GM21529 (cell line): ENCODE measurements around the gene MORC2.

Source experiments
- ATAC-seq: cut with Tn5 transposase; IDR thresholded peaks from one replicate; pipeline ENCODE4 v1.9.1; 2021; ENCODE audit not compliant: unreplicated experiment

The MORC2 gene

DNA sequence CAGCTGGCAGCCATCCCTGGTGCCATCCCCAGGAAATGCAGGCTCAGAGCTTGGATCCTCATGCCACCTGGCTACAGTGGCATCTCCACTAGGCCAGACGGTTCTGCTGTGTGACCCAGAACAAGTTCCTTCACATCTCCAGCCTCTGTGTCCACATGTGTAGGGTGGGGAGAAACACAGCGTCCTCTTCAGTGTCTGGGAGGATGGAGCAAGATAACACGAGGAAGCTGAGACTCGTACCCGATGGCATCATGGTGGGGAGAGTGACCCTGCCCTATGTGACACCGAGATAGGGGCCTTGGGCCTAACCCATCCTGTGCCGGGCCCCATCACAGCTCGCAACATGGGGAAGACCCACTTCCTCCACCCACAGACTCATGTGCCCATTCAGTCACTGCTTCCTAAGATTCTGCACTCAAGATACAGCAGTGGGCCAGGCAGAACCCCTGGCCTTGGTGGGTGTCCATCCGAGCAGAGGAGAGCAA lies 78.5 kb downstream of the MORC2 start:
- no peak for ATAC-seq

GRCh38 chr22:30889268-30889995 lies 79.1 kb downstream of the MORC2 start:
- no peak for ATAC-seq

DNA sequence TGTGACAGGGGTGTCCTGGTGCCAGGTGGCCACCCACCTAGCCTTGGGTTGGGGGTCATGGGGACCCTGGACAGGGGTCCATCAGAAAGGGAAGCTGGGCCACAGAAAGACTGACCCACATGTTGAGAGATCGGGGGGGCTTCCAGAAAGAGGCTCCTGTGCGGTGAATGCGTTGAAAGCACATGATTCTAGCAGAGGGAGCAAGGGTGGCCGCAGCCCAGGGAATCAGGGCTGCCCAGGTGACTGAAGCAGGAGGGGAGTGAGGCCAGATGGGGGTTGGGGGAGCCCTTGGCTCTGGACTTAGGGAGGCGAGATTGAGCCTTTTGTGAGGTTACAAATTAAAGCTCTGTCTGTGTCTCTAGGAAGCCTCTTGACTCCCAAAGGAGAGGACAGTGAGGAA lies 80.7 kb downstream of the MORC2 start:
- no peak for ATAC-seq

- no peak for ATAC-seq
Measured at GRCh38 chr22:30887453-30887852, 81.1 kb downstream of the MORC2 start.

GRCh38 chr22:30885591-30885990 lies 83.0 kb downstream of the MORC2 start:
- ATAC-seq: no peak

DNA sequence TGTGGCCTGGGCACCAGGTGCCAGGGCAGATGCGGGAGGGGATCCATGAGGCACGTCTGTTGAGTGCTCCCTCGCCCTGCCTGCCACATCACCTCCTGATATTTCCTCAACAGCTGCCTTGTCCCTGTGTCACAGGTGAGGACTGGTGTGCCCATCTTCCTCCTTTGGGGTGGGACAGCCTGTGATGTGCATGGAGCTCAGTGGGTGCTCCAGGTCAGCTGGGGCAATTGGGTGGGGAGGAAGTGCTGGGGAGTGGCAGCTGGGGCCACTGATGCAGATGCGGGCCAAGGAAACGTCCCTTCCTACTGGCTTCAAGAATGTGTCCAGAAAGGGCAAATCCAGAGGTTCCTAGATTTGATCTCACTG lies 83.6 kb downstream of the MORC2 start:
- ATAC-seq: no peak

DNA sequence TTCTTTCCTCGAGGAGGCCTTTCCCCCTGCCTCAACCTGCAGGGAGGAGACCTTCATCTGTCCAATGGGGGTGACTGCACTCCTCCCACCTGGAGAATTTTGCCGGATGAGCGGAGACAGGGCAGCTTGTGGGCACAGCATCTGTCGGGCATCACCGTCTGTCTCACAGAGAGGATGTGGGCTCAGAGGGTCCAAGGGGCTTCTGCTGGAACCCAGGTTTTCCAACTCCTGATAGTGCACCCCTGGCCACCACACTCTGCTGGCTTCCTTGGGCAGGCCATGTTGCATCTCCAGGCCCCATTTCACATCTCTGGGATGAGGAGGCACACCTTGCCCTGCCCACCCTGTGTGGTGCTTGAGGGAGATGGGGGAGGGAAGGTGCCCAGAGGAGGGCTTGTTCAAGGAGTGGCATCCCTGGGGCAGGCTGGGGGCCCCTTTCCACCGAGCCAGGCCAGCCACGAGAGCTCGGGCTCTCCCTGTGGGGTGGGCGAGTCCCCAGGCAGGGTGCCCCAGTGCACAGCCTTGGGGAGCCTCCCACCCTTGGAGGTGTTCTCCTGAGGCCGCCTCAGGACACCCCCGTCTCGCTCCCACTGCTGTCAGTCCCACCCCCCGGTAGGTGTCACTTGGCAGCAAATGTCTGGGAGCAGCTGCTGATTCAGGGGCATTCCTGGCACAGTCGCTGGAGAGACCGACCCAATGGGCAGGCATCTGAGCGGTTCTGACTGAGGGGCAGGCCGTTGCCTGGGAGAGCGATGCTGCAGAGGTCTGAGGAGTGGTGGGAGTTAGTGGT lies 84.2 kb downstream of the MORC2 start:
- no peak for ATAC-seq

DNA sequence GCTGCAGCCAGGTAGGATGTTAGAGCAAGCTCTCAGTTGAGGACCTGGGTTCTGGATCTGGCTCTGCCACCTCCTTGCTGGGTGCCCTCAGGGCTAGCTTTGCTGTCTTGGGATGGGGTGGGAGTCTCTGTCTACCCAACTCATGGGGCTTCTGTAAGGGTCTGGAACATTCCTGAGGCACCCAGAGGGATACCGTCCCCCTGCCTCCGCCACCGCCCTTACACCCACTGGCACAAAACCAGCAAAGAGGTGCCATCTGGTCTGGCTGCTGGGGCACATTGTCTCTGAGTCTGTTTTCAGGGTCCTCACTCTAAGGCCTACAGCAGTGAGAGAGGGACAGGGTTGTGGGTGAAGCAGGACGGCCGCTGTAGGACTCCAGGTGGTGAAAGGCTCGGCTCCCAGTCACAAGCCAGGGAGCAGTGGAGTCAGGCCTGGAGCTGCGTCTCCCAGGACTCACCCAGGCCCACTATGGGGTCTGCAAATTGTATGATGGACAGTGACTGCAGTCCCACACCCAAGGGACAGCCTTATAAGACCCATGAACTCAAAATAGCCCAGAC lies 84.9 kb downstream of the MORC2 start:
- no peak for ATAC-seq

GRCh38 chr22:30882974-30883533 lies 85.5 kb downstream of the MORC2 start:
- ATAC-seq: no peak

DNA sequence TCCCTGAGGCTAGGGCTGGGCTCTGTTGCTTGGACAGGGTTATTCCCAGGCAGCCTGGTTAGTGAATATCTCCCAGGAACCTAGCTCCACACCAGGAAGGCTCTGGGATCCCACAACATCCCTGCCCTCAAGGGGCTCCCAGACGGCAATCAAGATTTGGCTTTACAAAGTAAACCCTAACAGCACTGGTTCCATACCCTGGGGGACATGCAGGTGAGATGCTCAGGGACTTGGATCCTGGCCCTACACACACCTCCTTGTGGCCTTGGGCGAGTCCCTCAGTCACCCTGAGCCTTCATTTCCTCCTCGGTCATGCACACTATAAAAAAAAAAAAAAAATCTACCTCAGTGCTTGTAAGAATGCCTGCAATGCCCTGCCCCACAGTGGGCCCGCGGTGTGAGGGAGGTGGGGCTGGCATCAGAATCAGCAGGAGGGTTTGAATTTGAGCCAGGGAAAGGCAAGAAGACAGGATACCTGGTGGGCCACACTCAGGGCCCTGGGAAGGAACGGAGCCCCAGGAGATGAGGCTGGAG lies 86.3 kb downstream of the MORC2 start:
- ATAC-seq: no peak

GRCh38 chr22:30881361-30882183 lies 87.0 kb downstream of the MORC2 start:
- ATAC-seq: no peak

- no peak for ATAC-seq
Measured at GRCh38 chr22:30880847-30881246, 87.7 kb downstream of the MORC2 start.

DNA sequence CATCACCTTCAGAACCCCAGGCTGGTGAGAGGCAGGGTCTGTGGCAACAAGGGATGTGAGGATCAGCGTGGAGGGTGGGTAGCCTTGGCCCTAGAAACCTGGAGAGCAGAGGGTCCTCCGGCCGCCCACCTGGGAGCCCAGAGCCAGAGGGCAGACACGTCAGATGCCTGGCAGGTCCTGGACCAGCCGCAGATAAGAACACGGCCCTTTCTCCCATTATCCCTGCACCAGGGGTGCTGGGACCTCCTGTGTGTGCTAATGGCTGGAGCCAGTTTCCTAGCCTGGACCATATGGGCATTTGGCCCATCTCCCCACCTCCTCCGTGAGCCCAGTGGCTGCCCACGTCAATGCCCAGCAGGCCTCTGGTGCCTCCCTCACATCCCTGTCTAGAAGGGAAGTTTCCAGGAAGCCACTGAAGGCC lies 88.4 kb downstream of the MORC2 start:
- ATAC-seq: no peak

DNA sequence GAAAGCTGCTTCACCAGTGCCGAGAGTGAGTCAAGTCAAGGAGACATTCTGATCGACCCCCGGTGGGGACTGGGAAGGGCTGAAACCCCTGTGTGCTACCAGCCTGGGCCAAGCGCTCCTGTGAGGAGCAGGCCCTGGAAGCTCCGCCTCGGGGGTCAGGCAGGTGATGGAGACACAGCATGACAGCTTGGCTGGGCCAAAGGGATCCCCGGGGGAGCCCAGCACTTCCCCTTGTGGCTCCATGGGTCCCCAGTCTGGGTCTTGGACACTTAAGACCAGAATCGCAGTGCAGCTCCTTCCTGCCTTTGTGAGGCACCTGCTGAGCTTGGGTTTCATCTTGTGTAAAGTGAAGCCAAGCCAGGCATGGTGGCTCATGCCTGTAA lies 89.2 kb downstream of the MORC2 start:
- ATAC-seq: no peak

DNA sequence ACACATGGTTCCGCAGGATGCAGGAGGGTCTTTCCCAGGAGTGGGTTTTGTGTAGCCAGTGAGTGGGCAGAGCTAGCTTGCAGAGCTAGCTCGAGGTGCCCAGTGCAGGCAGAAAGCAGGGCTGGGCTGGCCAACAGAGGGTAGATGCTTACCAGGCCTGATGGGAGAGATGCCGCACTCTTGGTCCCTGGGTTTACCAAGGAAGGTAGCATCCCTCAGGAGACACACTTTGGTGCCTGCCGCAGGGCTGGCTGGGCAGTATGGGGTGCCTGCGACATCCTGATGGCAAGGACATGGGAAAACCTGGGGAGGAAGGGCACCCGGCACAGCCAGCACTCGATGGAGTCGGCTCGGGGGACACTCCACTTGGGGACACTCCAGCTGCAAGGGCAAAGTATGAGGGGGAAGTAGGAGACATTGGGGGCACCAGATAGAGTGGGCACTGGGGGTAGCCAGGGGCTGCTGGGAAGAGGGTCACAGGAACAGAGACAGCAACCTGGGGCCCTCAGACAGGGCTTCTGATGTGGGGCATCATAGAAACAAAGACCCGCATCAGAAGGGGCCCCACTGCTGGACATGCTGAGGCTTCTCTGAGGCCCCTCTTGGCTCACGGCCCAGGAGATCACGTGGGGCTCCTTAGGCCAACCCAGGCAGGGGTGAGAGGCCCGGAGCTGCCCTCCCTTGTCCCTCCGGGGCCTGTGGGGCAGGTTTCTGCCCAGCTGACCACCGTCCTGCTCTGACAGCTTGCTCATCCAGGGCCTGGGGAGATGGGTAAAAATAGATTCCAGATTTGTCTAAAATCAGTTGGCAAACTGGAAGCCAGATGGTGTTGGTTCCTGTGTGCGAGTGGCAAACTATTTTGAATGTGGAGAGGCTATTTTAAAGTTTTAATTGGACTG lies 89.8 kb downstream of the MORC2 start:
- no peak for ATAC-seq

DNA sequence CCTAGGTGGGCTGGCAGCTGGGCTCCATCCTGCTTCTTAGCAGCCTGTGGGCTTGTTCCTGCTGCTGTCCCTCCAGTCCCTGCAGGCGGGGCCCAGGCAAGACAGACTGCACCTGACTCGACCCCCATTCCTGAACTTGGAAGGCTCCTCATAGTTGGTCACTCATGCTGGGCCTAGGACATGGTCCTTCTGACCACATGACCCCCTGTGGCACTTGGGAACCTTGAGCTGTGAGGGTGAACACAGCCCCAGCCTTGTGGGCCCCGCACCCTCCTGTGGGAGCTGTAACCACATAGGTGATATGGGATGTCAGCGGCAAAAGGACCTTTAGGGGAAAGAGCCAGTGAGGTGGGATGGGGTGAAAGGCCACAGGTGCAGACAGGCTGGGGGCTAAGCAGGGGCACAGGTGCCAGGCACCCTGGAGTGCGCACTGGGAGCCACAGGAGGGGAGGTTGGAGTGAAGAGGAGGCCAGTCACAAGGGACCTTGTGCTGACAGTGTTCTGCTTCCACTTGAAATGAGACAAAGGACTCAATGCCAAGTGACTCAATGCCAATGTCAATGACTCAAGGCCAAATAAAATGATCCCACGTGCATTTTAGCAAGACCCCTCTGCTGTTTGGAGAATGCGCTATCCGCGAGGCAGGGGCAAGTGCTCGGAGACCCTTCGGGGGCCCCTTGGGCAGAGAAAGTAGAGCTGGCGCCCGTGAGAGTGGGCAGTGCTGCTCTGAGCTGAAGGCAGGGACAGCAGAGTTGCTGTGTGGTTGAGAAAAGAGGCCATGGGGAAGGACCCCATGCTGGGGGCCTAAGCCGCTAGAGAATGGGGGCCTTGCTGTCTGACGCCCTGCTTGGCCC lies 90.7 kb downstream of the MORC2 start:
- no peak for ATAC-seq

DNA sequence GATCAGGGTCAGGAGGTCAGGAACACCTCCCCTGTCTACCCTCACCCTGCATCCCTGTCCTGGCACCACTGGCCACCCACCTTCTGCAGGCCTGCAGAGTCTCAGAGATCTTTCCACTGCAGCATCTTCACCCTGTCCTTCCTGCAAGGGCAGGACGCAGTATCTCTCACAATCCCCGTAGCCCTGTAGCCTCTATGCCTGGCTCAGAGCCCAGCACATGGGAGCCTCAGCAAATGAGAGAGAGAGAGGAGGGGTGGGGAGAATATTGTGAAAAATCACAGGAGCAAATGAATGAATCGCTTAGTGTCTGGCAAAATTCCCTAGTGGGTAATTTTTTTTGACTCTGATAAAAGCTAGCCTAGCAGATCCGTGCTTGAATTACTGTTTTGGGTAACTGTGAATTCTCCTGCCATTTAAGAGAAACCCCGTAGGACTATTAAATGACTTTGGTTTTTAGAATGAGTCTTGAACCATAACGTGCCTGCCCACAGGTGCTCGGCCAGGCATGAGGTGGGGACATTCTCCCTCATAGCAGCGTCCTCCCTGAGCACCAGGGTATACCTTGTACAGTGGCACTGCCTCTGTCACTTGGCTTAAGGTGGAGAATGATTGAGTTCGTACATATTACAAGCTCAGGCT lies 91.5 kb downstream of the MORC2 start:
- ATAC-seq: no peak

GRCh38 chr22:30876221-30876751 lies 92.3 kb downstream of the MORC2 start:
- no peak for ATAC-seq
